ENCODE measurements around the gene DCDC2.

GRCh38 chr6:24306936-24307335 is 50.9 kb downstream of the DCDC2 start:
- no peak for TF ChIP-seq POLR2A (IDR thresholded peaks at IDR 0.05)
- no peak for TF ChIP-seq POLR2AphosphoS5 (IDR thresholded peaks at IDR 0.05)
- no peak for TF ChIP-seq CTCF (IDR thresholded peaks at IDR 0.05)

Measured in breast epithelium (tissue), 3 donors.